Measurements from ENCODE around the gene KHDRBS2. TPM values are rescaled to one million over a fixed set of nuclear protein-coding genes. Genes with fewer than 3 reads are reported as not detected.

KHDRBS2 gene
- total RNA-seq, 1 donor from 2014 or later: 10.9 TPM

DNA sequence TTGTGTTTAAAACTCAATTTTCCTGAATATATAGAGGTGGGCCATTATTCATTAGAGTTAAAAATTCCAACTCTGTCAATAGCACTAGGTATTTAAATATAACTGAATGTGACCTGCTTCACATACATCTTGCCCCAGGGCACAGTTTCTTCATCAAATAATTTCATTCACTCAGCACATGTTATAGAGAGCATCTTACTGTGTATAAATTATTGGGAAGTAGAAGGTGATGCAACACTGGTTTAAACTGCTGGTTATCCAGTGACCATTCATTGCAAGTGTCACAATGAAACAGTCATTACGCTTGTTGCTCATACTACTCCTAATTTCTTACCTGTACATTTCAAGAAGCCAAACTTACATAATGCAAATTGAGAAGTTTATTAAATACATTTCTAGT, 93.4 kb downstream of the KHDRBS2 start:
- Histone ChIP-seq H3K4me3 (no peak overlapping the region), H3K9me3 (no peaks in the 10 kb centered on the region), H3K27me3 (ENCODE audit: low read depth) (no peaks in the 10 kb centered on the region), H3K27ac (no peak overlapping the region), H3K36me3 (no peaks in the 10 kb centered on the region), H3K4me1 (no peaks in the 10 kb centered on the region)
- intact Hi-C loops (cut with DNase I): no loop called here
- TF ChIP-seq CTCF (IDR thresholded peaks at IDR 0.05): no peak
- DNase-seq (no peak), ATAC-seq (no peak)

- no peaks in the 10 kb centered on the region for H3K27me3 ChIP-seq (ENCODE audit: low read depth)
- no peaks in the 10 kb centered on the region for H3K4me1 ChIP-seq
- DNase-seq (no peak), ATAC-seq (no peak)
- TF ChIP-seq CTCF (IDR thresholded peaks at IDR 0.05): no peak
- intact Hi-C loops (cut with DNase I): no loop called here
- no peak overlapping the region for H3K4me3 ChIP-seq
- no peaks in the 10 kb centered on the region for H3K36me3 ChIP-seq
- H3K27ac ChIP-seq: no peak overlapping the region
- H3K9me3 ChIP-seq: no peaks in the 10 kb centered on the region
These were observed 110.8 kb downstream of the KHDRBS2 start for GRCh38 chr6:62175195-62175594.

DNA sequence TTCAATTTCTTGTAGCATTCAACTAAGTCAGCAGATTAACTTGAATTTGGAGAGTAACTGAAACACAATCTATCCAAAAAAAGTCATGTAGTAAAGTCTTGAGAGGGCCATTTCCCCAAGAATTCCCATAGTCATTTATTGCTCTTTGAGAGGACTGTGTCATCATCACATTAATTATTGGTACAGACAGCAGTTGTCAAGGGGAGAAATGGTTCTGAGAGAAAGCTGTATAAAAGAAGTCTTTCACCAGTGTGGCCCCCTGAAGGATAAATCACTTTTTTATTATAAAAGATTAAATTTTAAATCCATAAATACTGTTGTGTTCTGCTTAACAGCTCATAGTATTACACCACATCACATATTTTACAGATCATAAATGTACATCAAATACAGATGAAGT, 111.5 kb downstream of the KHDRBS2 start:
- Histone ChIP-seq H3K4me3 (no peak overlapping the region), H3K36me3 (no peaks in the 10 kb centered on the region), H3K9me3 (no peaks in the 10 kb centered on the region), H3K27me3 (ENCODE audit: low read depth) (no peaks in the 10 kb centered on the region), H3K27ac (no peak overlapping the region), H3K4me1 (no peaks in the 10 kb centered on the region)
- ATAC-seq (no peak), DNase-seq (no peak)
- intact Hi-C loops (cut with DNase I): no loop called here
- no peak for TF ChIP-seq CTCF (IDR thresholded peaks at IDR 0.05)

GRCh38 chr6:62167736-62168135, 118.3 kb downstream of the KHDRBS2 start:
- Histone ChIP-seq H3K36me3 (no peaks in the 10 kb centered on the region), H3K4me3 (no peak overlapping the region), H3K27me3 (ENCODE audit: low read depth) (no peaks in the 10 kb centered on the region), H3K27ac (no peak overlapping the region), H3K9me3 (no peaks in the 10 kb centered on the region), H3K4me1 (no peaks in the 10 kb centered on the region)
- ATAC-seq (no peak), DNase-seq (no peak)
- intact Hi-C loops (cut with DNase I): no loop called here
- TF ChIP-seq CTCF (IDR thresholded peaks at IDR 0.05): no peak

DNA sequence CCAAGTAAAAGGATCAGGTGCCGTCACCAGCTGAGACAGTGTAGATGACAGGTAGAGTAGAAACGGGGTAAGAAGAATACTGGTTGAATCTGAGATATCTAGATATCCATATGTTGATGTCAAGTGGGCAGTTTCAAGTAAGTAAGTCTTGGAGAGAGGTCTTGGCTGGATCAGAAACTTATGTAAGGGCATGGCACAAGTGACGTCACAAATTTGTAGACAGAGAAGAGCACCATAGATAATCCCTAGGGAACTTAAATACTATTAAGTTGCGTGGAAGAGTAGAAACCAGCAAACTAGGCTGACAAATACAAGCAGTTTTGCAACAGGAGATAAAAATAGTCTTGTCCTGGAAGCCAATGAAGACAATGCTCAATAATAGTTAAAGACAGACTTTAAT, 123.2 kb downstream of the KHDRBS2 start:
- Histone ChIP-seq H3K9me3 (peaks cover 3% of the 10 kb centered on the region), H3K27me3 (ENCODE audit: low read depth) (no peaks in the 10 kb centered on the region), H3K4me1 (no peaks in the 10 kb centered on the region), H3K27ac (no peak overlapping the region), H3K4me3 (no peak overlapping the region), H3K36me3 (no peaks in the 10 kb centered on the region)
- TF ChIP-seq CTCF (IDR thresholded peaks at IDR 0.05): no peak
- no peak for DNase-seq
- no peak for ATAC-seq
- intact Hi-C loops (cut with DNase I): no loop called here

- ATAC-seq: no peak
- H3K9me3 ChIP-seq: no peaks in the 10 kb centered on the region
- H3K27ac ChIP-seq: no peak overlapping the region
- intact Hi-C loops (cut with DNase I): no loop called here
- TF ChIP-seq CTCF (IDR thresholded peaks at IDR 0.05): no peak
- H3K36me3 ChIP-seq: no peaks in the 10 kb centered on the region
- no peak overlapping the region for H3K4me3 ChIP-seq
- DNase-seq: no peak
- no peaks in the 10 kb centered on the region for H3K4me1 ChIP-seq
- no peaks in the 10 kb centered on the region for H3K27me3 ChIP-seq (ENCODE audit: low read depth)
These were observed 133.2 kb downstream of the KHDRBS2 start for GRCh38 chr6:62152796-62153195.
